Endothelial cell of umbilical vein (primary cell): ENCODE results near the gene TKTL1. TPM values are rescaled to one million over a fixed set of nuclear protein-coding genes. Genes with fewer than 3 reads are reported as not detected.
"Not testable (repeated sequence)": the region's sequence is repeated elsewhere in the genome, so short reads cannot be mapped to it uniquely, and the experiment has no call there.

Experiments
- BruUV-seq: library from RNA; stranded (reverse); fragments of 400-500 nt; replicated peaks from 2 replicates; lab custom pipeline; 2021; lab: Mats Ljungman, UMichigan
- CTCF ChIA-PET: fragments of 300-600, 350-600 bp; sonication (Branson Sonifier 250); formaldehyde crosslinking; loops from one replicate; lab custom pipeline; 2021; ENCODE audit warnings: antibody characterized with exemption, inconsistent platforms; lab: Charles Lee
- POLR2A ChIA-PET: fragments of 300-600, 350-600 bp; sonication (Branson Sonifier 250); formaldehyde crosslinking; loops from one replicate; lab custom pipeline; 2021; ENCODE audit warnings: antibody characterized with exemption, inconsistent platforms; lab: Charles Lee
- DNase-seq: peaks from one replicate; pipeline ENCODE4 v3.0.0-alpha.2; 2011; ENCODE audit warnings: low read depth, low spot score
- FAIRE-seq: peaks from 2 replicates; lab custom pipeline; 2011; peaks lifted over from hg19 to GRCh38; lab: Jason Lieb, UNC
- H2AFZ ChIP-seq: 2 replicates; pipeline ENCODE4 v1.6.0; 2012; ENCODE audit warnings: low read depth, low read length, control low read depth, inconsistent platforms
- H3K27ac ChIP-seq: 2 replicates; pipeline ENCODE4 v1.5.1; 2011; ENCODE audit warnings: low read depth, mild to moderate bottlenecking, control low read depth, low read length, moderate library complexity; ENCODE audit not compliant: insufficient read depth
- H3K27me3 ChIP-seq, 2 experiments: 2 replicates each; pipeline versions ENCODE4 v1.6.0 to v1.6.1; 2011; ENCODE audit warnings: low read length in 2 of 2, mixed read lengths in 1 of 2; ENCODE audit not compliant: control insufficient read depth in 2 of 2, insufficient read depth in 2 of 2
- H3K36me3 ChIP-seq, 2 experiments: 2 replicates in 1 of 2; 3 replicates in 1 of 2; pipeline ENCODE4 v1.5.1; 2011; ENCODE audit warnings: low read length in 2 of 2, mild to moderate bottlenecking in 1 of 2, moderate library complexity in 1 of 2; ENCODE audit not compliant: control insufficient read depth in 2 of 2, insufficient read depth in 2 of 2; ENCODE audit errors: extremely low read depth in 1 of 2
- H3K4me1 ChIP-seq: 3 replicates; pipeline ENCODE4 v1.5.1; 2011; ENCODE audit warnings: mild to moderate bottlenecking, low read length; ENCODE audit not compliant: control insufficient read depth, insufficient read depth; ENCODE audit errors: extremely low read depth
- H3K4me2 ChIP-seq: 2 replicates; pipeline ENCODE4 v1.6.1; 2011; ENCODE audit warnings: low read length, control low read depth, mixed read lengths; ENCODE audit not compliant: insufficient read depth
- H3K4me3 ChIP-seq, 3 experiments: fragments of 200-600 bp in 1 of 3; sonication (generic), shearing (Covaris generic) in 1 of 3; replicated peaks in 1 of 3; 2 replicates each; pipeline ENCODE4 v1.5.1; 2011 to 2016; ENCODE audit warnings: control low read depth in 3 of 3, low read length in 3 of 3, mild to moderate bottlenecking in 2 of 3, inconsistent platforms in 1 of 3, low read depth in 1 of 3, moderate library complexity in 1 of 3; ENCODE audit not compliant: insufficient read depth in 1 of 3
- H3K79me2 ChIP-seq: 2 replicates; pipeline ENCODE4 v1.6.0; 2012; ENCODE audit warnings: low read length, inconsistent platforms; ENCODE audit not compliant: control insufficient read depth, insufficient read depth
- H3K9ac ChIP-seq: replicated peaks from 2 replicates; pipeline ENCODE3; 2011; ENCODE audit warnings: low read length, control low read depth; ENCODE audit not compliant: insufficient read depth; ENCODE audit errors: extremely low read depth
- H3K9me1 ChIP-seq: replicated peaks from 3 replicates; pipeline ENCODE4 v1.6.0; 2011; ENCODE audit warnings: mild to moderate bottlenecking, low read length; ENCODE audit not compliant: control insufficient read depth, insufficient read depth; ENCODE audit errors: extremely low read depth
- H3K9me3 ChIP-seq: replicated peaks from 2 replicates; pipeline ENCODE4 v1.5.1; 2012; ENCODE audit warnings: low read length, inconsistent platforms; ENCODE audit not compliant: control insufficient read depth, insufficient read depth
- H4K20me1 ChIP-seq: replicated peaks from 2 replicates; pipeline ENCODE3; 2011; ENCODE audit warnings: mild to moderate bottlenecking, low read length; ENCODE audit not compliant: control insufficient read depth, insufficient read depth; ENCODE audit errors: extremely low read depth
- dilution Hi-C: fragments of 300-500 bp; cut with MboI; formaldehyde crosslinking; loops from one replicate; pipeline ENCODE4 v1.15.0; 2019; ENCODE audit warnings: low sequenced_read_pairs; ENCODE audit not compliant: extremely low pct_ligation_motif_present
- intact Hi-C: fragments of 100-400 bp; cut with micrococcal nuclease; formaldehyde crosslinking; loops from one replicate; pipeline ENCODE4 v1.10.0; 2022
- polyA plus RNA-seq, 4 experiments: library from polyadenylated mRNA; depleted of rRNA in 3 of 4; stranded (reverse) in 3 of 4; unstranded in 1 of 4; fragments of >200 nt; gene quantifications; 2 replicates each; pipeline versions ENCODE4 v1.2.1 to v1.2.3, GENCODE V29; 2011 to 2012; ENCODE audit warnings: missing spikeins in 1 of 4
- total RNA-seq: library from RNA; stranded (reverse); gene quantifications from 2 replicates; pipeline ENCODE4 v1.2.3, GENCODE V29; 2021

TKTL1 gene
- total and polyA plus RNA-seq, 2 donors (not counting 3 experiments of a cell fraction or from before 2014, with no cell fraction given), result 0.03 TPM; not detected in 1

DNA sequence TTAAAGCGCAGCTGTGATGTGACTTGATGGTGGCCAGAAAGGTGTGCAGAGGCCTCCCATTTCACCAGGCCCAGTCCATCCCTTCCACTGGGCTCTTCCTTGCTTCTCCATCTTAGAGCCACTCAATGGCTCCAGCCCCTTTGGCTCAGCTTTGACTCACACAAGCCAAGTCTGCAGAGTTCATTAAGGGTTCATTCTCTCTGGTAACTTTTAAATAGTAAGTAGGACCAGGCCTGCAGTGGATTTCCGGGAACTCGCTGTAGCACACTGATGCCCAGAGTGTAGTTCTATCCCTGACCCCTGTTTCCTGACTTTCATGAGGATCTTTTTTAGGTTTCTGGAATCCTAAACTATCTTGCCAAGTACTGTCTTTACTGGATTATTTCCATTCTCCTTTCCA is 26.4 kb upstream of the TKTL1 start:
- H3K4me1 ChIP-seq, H3K27ac ChIP-seq, FAIRE-seq, DNase-seq, H3K27me3 ChIP-seq, H4K20me1 ChIP-seq, H3K79me2 ChIP-seq, CTCF ChIA-PET, POLR2A ChIA-PET, H3K9me1 ChIP-seq, BruUV-seq, H3K4me2 ChIP-seq, H3K9ac ChIP-seq, dilution Hi-C loops, H2AFZ ChIP-seq, H3K4me3 ChIP-seq, H3K9me3 ChIP-seq, intact Hi-C loops, H3K36me3 ChIP-seq: not testable (repeated sequence)

DNA sequence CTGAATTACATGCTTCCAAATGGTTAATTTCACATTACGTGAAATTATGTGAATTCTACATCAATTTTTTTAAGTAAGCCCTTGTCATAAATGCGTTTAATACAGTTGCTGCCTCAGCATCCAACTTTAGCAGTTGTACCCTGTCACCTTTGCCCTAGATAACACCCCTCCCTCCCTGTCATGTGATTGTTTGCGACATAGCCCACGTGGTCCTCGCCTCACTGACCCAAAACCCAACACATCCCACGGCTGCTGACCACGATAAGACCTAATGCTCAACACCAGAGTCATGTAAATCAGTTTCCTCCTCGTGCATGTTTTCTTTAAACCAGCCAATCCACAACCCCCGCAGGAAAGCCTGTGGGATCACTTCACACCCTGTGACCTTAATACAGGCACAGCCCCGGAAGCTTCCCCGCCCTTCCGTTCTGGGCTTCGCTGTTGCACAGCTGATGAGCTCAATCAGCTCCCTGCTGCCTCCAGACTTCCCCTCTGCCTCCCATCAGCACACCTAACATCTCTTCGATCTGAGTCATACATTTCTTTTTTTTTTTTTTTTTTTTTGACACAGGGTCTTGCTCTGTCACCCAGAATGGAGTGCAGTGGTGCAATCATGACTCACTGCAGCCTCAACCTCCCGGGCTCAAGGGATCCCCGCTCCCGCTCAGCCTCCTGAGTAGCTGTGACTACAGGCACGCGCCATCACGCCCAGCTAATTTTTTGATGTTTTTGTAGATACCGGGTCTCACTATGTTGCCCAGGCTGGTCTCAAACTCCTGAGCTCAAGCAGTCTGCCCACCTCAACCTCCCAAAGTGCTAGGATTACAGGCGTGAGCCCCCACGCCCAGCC is 10.9 kb upstream of the TKTL1 start:
- BruUV-seq, H3K36me3 ChIP-seq, H3K9ac ChIP-seq, H3K4me1 ChIP-seq, DNase-seq, H3K27ac ChIP-seq, H4K20me1 ChIP-seq, intact Hi-C loops, H3K9me1 ChIP-seq, H3K79me2 ChIP-seq, H3K27me3 ChIP-seq, H3K4me3 ChIP-seq, FAIRE-seq, CTCF ChIA-PET, POLR2A ChIA-PET, H2AFZ ChIP-seq, H3K4me2 ChIP-seq, H3K9me3 ChIP-seq, dilution Hi-C loops: not testable (repeated sequence)

DNA sequence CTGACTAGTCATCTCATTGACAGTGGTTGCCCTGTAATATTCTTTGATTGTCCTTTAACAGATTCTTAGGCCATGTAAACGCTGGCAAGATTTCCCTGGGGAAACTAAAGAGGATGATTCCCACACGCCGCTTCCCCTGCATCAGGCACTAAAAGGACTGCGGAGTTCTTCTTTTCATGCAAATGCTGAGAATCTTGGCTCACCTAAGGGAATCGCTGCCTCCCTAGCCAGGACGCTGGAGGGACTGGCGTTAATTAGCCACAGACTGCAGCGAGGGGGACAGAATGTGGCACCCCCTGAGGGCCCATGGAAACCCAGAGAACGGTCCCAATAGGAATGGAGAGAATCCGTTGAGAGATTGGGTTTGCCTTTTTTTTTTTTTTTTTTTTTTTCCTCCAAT is 9.2 kb upstream of the TKTL1 start:
- H3K9me3 ChIP-seq, H4K20me1 ChIP-seq, dilution Hi-C loops, FAIRE-seq, H3K4me2 ChIP-seq, H3K27ac ChIP-seq, POLR2A ChIA-PET, intact Hi-C loops, H3K4me1 ChIP-seq, DNase-seq, BruUV-seq, H3K4me3 ChIP-seq, H3K9ac ChIP-seq, CTCF ChIA-PET, H3K79me2 ChIP-seq, H3K9me1 ChIP-seq, H2AFZ ChIP-seq, H3K36me3 ChIP-seq, H3K27me3 ChIP-seq: not testable (repeated sequence)
